GM18508 (cell line): Measurements from ENCODE around the gene FAM114A1.

ENCODE experiments used
- ATAC-seq: cut with Tn5 transposase; IDR thresholded peaks from one replicate; pipeline ENCODE4 v1.9.1; 2021; ENCODE audit warnings: moderate number of reproducible peaks; ENCODE audit not compliant: insufficient read depth, unreplicated experiment

The FAM114A1 gene

DNA sequence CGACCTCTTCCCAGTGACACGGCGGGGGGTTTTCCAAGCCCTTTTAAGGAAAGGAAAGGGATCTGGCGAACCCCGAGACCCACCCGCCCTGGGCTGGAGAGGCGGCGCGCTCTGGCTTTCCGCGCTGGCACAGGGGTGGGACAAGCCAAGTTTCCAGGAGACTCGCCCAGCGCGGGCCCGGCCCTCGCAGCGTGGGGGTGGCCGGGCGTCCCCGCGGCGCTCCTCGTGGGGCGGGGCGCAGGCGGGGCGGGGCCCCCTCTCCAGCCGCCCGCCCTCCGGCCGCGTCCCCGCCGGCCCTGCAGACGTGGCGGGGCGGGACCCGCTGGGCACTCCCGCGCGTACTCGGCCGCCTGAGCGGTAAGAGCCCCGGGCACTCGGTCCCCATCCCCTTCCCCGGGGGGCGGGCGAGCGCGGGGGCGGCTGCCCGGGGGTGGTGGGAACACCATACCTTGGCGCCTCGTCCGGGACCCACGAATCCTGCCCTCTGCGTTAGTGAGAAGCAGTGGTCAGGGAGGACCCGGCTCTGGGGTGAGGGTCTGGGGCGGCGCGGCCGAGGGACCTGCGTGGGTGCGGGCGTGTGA is at the start of gene FAM114A1:
Gene FAM114A1 (plus strand): TSS at position 329 of the 581 bp plus-strand sequence. CDS start 10,273 bp downstream, outside the sequence.
- ATAC-seq: peak; percentile 52

DNA sequence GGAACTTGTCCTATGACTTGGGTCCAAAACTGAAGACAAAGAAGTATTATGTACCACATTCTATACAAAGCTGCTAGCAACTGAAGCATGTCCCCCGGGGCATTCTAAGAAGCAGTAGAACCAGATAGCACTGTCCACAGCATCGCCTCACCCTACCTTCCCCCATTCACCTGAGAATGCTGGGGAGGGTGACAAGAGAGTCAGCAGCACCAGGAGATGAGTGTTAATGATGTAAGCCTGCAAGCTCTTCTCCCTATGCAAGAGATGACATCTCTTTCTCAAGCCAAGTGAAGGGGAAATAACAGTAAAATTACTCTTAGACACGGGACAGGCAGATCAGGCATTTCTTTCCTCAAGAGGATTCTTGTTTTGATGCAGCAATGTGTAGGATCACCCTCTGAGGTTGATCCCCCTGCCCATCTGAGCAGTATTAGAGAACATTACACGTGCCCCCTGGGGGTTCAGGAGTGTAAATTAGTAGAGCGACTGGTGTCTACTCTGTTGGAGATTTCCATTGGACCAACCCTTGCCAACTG is 49.1 kb upstream of the FAM114A1 start:
- peak; percentile 35 for ATAC-seq

GRCh38 chr4:38819569-38819968 is 48.0 kb upstream of the FAM114A1 start:
- no peak for ATAC-seq

DNA sequence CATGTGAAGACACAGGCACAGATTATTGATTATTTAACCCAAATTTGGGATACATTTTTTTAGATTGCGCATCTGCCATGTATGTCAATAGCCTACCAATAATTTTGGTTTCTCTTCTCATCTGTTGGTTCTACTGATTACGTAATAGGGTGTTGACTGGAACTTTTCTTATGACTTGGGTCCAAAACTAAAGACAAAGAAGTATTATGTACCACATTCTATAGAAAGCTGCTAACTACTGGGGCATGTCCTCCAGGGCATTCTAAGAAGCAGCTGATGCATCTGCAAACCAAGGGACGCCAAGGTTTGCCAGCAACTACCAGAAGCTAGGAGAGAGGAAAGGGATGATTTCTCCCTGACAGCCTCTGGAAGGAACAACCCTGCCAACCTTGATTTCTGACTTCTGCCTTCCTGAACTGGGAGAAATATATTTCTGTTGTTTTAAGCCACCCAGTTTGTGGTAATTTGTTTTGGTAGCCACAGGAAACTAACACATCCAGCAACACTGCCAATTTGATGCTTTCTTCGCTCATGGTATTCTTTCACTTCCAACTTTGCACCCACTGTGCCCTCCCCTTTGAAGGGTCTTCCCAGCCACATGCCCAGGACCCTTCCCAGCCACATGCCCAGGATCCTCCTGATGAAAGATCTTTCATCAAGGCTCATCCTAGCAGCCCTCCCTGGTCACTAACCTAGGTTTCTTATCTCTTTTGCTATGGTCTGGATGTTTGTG is 47.1 kb upstream of the FAM114A1 start:
- ATAC-seq: no peak

DNA sequence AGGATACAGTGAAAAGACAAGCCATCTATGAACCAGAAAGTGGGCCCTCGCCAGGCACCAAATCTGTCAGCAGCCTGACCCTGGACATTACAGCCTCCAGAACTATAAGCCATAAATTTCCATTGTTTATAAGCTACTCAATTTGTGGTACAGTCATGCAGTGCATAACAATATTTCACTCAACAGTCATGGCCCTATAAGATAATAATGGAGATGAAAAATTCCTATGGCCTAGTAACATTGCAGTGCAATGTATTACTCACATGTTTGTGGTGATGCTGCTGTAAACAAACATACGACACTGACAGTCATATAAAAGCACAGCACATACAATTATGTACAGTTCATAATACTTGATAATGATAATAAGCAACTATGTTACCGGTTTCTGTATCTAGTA is 45.9 kb upstream of the FAM114A1 start:
- ATAC-seq: no peak

DNA sequence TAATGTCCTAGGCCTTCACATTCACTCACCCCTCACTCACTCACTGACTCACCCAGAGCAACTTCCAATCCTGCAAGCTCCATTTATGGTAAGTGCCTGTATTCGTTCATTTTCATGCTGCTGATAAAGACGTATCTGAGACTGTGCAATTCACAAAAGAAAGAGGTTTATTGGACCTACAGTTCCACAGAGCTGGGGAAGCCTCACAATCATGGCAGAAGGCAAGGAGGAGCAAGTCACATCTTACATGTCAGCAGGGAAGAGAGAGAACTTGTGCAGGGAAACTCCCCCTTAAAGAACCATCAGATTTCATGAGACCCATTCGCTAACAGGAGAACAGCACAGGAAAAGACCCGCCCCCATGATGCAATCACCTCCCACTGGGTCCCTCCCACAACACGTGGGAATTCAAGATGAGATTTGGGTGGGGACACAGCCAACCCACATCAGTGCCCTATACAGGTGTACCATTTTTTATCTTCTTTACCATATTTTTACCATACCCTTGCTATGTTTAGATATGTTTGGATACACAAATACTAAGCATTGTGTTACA is 44.8 kb upstream of the FAM114A1 start:
- no peak for ATAC-seq

DNA sequence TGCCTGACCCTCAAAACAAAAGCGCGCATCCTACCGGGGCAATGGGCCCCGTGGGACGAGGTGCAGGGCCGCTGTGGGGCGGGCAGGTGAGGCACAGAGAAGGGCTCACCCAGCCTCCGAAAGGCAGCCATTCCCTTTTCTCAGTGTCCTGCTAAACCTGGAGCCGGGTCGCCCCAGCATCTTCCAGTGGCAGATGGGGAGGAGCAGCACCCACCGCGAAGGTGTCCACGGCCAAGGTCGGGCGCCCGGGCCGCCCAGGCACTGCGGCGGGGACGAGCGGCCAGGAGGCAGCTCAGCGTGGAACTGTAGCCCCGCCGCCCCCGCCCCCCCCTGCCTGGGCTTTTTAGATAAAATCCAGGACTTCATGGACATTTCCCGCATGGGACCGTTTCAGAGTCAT is 43.8 kb upstream of the FAM114A1 start:
- ATAC-seq: no peak

DNA sequence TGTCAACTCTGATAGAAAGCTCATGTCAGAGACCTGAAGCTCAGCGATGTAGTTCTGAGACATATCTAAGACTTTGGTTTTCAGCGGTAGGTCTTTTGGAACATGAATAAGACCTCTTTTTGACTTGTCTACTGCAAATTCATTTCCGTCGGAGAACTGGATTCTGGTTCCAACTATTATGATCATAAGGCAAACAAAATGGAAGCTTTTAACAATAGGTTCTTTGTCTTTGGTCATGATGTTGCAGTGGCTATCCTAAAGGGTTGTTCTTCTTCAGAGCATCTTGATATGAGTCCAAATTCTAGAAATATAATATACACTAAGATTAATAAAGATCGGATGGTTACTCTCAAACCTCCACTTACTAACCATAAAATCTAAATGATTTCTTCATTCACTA is 38.4 kb upstream of the FAM114A1 start:
- no peak for ATAC-seq

DNA sequence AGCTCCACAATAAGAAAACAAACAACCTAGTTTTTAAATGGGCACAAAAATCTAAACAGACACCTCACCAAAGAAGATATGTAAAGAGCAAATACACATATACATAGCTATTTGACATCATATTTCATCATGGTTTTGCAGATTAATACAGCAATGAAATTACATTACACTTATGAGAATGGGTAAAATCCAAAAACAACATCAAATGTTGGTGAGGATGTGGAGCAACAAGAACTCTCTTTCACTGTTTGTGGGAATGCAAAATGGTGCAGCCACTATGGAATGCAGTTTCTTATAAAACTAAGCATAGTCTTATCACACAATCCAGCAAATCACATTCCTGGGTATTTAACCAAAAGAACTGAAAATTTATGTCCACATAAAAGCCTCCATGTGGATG is 36.0 kb upstream of the FAM114A1 start:
- no peak for ATAC-seq

GRCh38 chr4:38832206-38832605 is 35.4 kb upstream of the FAM114A1 start:
- no peak for ATAC-seq

DNA sequence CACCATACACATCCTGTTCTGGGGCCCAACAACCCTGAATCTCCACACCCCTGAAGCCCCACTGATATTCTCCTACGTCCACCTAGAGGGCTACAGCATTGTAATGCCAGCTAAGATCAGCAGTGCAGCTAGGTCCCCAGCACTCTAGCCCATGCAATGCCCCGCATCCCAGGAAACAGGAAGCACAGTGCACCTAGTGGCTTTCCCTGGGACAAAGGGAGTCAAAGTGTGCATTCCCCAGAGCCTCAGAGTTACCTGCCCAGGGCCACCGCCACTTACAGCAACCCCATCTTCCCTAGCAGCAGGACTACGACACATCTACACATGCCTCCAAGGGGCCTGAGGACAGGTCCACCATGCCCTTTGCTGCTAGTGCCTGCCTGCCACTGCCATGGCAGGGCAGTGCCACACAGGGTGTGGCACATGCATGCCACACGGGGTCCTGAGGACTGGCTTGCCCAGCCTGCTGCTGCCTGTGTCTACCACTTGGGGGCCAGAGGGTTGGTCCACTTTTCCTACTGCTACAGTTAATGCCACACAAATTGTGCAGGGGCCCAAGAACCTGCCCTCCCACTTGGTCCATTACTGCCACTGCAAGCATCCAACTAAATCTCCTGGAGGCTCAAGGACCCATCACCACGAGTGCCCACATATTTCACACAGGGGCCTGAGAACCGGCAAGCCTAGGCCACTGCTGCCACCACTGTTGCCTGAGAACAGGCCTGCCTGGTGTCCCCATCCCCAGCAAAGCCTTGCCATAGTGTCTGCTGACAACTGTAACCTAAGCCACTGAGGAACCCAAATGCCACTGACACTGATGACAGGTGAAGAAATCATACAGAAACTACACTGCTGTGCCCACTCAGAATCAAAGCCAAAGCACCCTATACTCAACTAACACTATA is 34.7 kb upstream of the FAM114A1 start:
- ATAC-seq: no peak

DNA sequence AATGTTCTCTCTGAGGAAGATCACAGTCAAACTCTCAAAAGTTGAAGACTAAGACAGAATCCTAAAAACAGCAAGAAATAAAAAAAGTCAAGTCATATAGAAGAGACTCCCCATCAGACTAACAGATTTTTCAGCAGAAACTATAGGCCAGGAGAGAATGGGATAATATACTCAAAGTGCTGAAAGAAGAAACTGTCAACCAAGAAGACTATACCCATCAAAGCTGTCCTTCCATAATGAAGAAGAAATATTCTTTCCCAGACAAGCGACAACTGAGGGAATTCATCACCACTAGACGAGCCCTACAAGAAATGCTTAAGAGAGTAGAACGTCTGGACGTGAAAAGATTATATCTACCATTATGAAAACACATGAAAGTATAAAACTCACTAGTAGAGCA is 33.0 kb upstream of the FAM114A1 start:
- ATAC-seq: no peak

DNA sequence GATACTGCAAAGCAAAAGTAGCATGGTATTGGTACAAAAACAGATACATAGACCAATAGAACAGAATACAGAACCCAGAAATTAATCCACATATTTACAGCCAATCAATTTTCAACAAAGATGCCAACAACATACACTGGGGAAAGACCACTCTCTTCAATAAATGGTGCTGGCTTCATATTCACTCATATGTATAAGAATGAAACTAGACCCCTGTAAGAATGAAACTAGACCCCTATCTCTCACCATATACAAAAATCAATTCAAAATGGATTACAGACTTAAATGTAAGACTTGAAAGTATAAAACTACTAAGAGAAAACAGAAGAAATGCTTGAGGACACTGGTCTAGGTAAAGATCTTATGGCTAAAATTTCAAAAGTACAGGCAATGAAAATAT is 30.3 kb upstream of the FAM114A1 start:
- no peak for ATAC-seq

- ATAC-seq: no peak
Observed at GRCh38 chr4:38837849-38838248, 29.8 kb upstream of the FAM114A1 start.

DNA sequence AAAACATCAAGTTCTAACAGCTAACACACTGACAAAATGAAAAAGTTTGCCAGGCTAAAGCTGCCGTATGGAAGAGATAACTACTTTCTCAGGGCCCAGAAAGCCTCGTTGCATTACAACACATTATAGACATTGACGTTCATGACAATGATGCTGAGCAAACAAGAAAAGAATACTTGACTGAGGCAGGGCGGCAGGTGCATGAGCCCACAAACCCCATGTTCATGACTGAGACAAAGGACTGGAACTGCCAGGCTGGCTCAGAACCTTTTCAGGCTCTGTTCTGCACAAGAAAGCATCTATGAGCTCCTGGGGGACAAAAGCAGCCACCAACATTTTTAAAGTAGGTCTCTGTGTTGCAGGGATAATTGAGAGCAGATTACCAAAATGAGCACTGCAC is 24.6 kb upstream of the FAM114A1 start:
- no peak for ATAC-seq

- no peak for ATAC-seq
Observed at GRCh38 chr4:38846015-38846414, 21.6 kb upstream of the FAM114A1 start.

GRCh38 chr4:38855466-38855865 is 12.1 kb upstream of the FAM114A1 start:
- ATAC-seq: no peak

GRCh38 chr4:38856046-38856445 is 11.6 kb upstream of the FAM114A1 start:
- ATAC-seq: no peak

DNA sequence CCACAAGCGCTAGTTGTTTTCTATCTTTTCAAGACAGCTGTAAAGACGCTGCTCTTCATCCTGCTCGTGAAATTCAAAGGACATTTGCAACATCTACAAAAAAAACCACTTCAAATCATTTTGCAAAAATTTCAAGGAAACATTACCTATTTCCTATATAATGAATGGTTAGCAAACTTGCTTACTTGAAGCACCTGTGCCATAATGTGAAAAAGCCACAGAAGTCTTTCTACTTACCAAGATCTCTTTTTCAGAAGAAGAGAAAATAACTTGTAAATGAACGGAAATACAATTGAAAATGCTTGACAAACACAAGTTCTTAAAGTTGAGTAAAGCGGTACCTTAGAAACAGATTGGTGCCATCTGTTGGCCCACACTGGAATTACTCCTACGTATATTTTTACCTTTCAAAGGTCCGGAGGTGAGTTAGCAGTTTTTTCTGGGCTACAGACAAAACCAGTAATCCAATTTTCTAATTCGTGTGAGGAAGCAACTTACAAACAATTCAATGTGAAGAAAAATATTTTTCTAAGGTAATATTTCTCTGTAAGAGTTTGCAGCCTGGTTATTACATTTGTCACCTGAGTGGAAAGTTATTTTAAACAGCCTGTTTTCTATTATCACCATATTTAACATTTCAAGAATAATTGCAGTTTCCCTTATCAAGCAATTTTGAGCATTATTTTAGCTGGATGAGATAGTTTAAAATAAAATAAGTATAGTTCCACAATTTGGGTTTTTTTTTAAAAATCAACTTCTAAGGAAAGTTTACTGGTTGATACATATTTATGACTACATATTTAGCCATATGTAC is 10.9 kb upstream of the FAM114A1 start, which contains the start of gene TLR6:
Gene TLR6 (minus strand): TSS at position 294 of the 814 bp plus-strand sequence. CDS start 27,344 bp downstream, outside the sequence.
- peak; percentile 28 for ATAC-seq
